Keratinocyte (primary cell): ENCODE data around the gene CRKL. TPM values are rescaled to one million over a fixed set of nuclear protein-coding genes. Genes with fewer than 3 reads are reported as not detected.

Experiments used
- DNase-seq: peaks from one replicate; pipeline ENCODE4 v3.0.0-alpha.2; 2011; ENCODE audit warnings: low read depth, missing footprints, low spot score
- FAIRE-seq: peaks from 2 replicates; lab custom pipeline; 2011; peaks lifted over from hg19 to GRCh38; lab: Jason Lieb, UNC
- H2AFZ ChIP-seq: 2 replicates; pipeline ENCODE4 v1.6.0; 2012; ENCODE audit warnings: low read length, control low read depth, inconsistent platforms; ENCODE audit not compliant: control insufficient read depth
- H3K27ac ChIP-seq: 2 replicates; pipeline ENCODE4 v1.5.1; 2011; ENCODE audit warnings: low read length; ENCODE audit not compliant: control insufficient read depth, insufficient read depth
- H3K27me3 ChIP-seq: 3 replicates; pipeline ENCODE4 v1.6.0; 2011; ENCODE audit warnings: low read length; ENCODE audit not compliant: control insufficient read depth, insufficient read depth; ENCODE audit errors: extremely low read depth
- H3K36me3 ChIP-seq, 2 experiments: 2 replicates in 1 of 2; 3 replicates in 1 of 2; pipeline ENCODE4 v1.5.1; 2011; ENCODE audit warnings: low read length in 2 of 2, mild to moderate bottlenecking in 1 of 2; ENCODE audit not compliant: control insufficient read depth in 2 of 2, insufficient read depth in 2 of 2; ENCODE audit errors: extremely low read depth in 1 of 2
- H3K4me1 ChIP-seq: 3 replicates; pipeline ENCODE4 v1.5.1; 2011; ENCODE audit warnings: low read length; ENCODE audit not compliant: control insufficient read depth, insufficient read depth; ENCODE audit errors: extremely low read depth
- H3K4me2 ChIP-seq: 3 replicates; pipeline ENCODE4 v1.6.0; 2011; ENCODE audit warnings: low read depth, low read length; ENCODE audit not compliant: control insufficient read depth, insufficient read depth; ENCODE audit errors: extremely low read depth
- H3K4me3 ChIP-seq, 3 experiments: fragments of 200-600 bp in 1 of 3; sonication (generic) in 1 of 3; 2 replicates in 2 of 3; 3 replicates in 1 of 3; pipeline ENCODE4 v1.5.1; 2011 to 2016; ENCODE audit warnings: low read length in 3 of 3, mild to moderate bottlenecking in 3 of 3, control low read depth in 2 of 3, inconsistent platforms in 1 of 3, low read depth in 1 of 3, mixed read lengths in 1 of 3, mixed run types in 1 of 3, moderate library complexity in 1 of 3; ENCODE audit not compliant: control insufficient read depth in 2 of 3, insufficient read depth in 2 of 3; ENCODE audit errors: extremely low read depth in 1 of 3
- H3K79me2 ChIP-seq: 2 replicates; pipeline ENCODE4 v1.6.0; 2012; ENCODE audit warnings: low read length; ENCODE audit not compliant: control insufficient read depth, insufficient read depth
- H3K9ac ChIP-seq: 3 replicates; pipeline ENCODE4 v1.6.0; 2011; ENCODE audit warnings: low read length; ENCODE audit not compliant: control insufficient read depth, insufficient read depth; ENCODE audit errors: extremely low read depth
- H3K9me1 ChIP-seq: 3 replicates; pipeline ENCODE4 v1.6.0; 2011; ENCODE audit warnings: low read length; ENCODE audit not compliant: control insufficient read depth, insufficient read depth; ENCODE audit errors: extremely low read depth
- H3K9me3 ChIP-seq: 2 replicates; pipeline ENCODE4 v1.5.1; 2012; ENCODE audit warnings: low read depth, low read length; ENCODE audit not compliant: control insufficient read depth
- H4K20me1 ChIP-seq: 3 replicates; pipeline ENCODE4 v1.6.0; 2011; ENCODE audit warnings: low read length; ENCODE audit not compliant: control insufficient read depth, insufficient read depth; ENCODE audit errors: extremely low read depth
- CTCF ChIP-seq, 3 experiments: IDR thresholded peaks in 1 of 3; conservative IDR thresholded peaks in 1 of 3; optimal IDR thresholded peaks in 1 of 3; 2 replicates in 2 of 3; 3 replicates in 1 of 3; pipeline versions ENCODE3 to v1.5.1; 2011; ENCODE audit warnings: low read length in 3 of 3, mild to moderate bottlenecking in 3 of 3, moderate library complexity in 2 of 3, control low read depth in 1 of 3, inconsistent platforms in 1 of 3; ENCODE audit not compliant: insufficient read depth in 2 of 3; ENCODE audit errors: extremely low read depth in 1 of 3
- EZH2 ChIP-seq: IDR thresholded peaks from one replicate; pipeline ENCODE4 v1.6.1; 2012; ENCODE audit warnings: inconsistent platforms, mild to moderate bottlenecking, low read length, moderate library complexity
- dilution Hi-C: fragments of 300-500 bp; cut with MboI; formaldehyde crosslinking; loops from one replicate; pipeline ENCODE4 v1.7.0; 2020; ENCODE audit warnings: low sequenced_read_pairs; ENCODE audit not compliant: extremely low pct_ligation_motif_present
- polyA plus RNA-seq, 5 experiments: library from polyadenylated mRNA; depleted of rRNA in 3 of 5; stranded (reverse) in 3 of 5; stranded (forward) in 1 of 5; unstranded in 1 of 5; fragments of >200 nt; gene quantifications; 1 replicate in 1 of 5; 2 replicates in 3 of 5; 3 replicates in 1 of 5; pipeline versions ENCODE4 v1.2.1 to v1.2.3, GENCODE V29; 2011 to 2012; ENCODE audit warnings: missing spikeins in 2 of 5, low read depth in 1 of 5, low replicate concordance in 1 of 5

CRKL gene
- polyA plus RNA-seq, 1 donor (not counting 4 experiments of a cell fraction or from before 2014, with no cell fraction given): 32.1 TPM

DNA sequence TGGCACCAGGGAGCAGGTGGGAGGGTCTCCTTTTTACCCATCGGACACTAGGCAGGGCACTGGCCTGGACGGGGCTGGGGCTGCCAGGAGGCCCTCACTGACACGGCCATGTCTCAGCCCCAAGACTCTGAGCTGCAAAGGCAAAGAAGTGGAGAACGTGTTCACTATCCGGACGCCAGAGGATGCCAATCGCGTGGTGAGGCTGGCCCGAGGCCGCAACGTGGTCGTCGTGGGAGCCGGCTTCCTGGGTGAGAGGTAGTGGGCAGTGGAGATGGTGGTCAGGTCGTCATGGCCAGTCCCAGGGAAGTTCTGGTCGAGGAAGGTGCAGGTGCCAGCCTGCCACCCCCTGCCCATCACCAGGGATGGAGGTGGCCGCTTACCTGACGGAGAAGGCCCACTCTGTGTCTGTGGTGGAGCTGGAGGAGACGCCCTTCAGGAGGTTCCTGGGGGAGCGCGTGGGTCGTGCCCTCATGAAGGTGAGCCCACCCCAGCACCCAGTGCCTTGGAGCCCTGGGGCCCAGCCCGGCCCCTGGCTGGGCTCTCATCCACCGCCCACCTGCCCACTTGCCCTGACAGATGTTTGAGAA is 59.2 kb downstream of the CRKL start:
- DNase-seq: no peak
- no peak overlapping the region for H3K4me2 ChIP-seq
- FAIRE-seq: no peak
- no peak overlapping the region for H3K9ac ChIP-seq
- peaks cover 7% of the 10 kb centered on the region for H3K9me3 ChIP-seq
- no peaks in the 10 kb centered on the region for H4K20me1 ChIP-seq
- H3K79me2 ChIP-seq: no peaks in the 10 kb centered on the region
- no peaks in the 10 kb centered on the region for H3K9me1 ChIP-seq
- H2AFZ ChIP-seq: no peak overlapping the region
- no peaks in the 10 kb centered on the region for H3K36me3 ChIP-seq
- H3K4me1 ChIP-seq: peaks cover 19% of the 10 kb centered on the region
- no peak overlapping the region for H3K4me3 ChIP-seq
- TF ChIP-seq CTCF (optimal IDR thresholded peaks at IDR 0.05 in 1 of 3, IDR thresholded peaks at IDR 0.05 in 1 of 3, conservative IDR thresholded peaks at IDR 0.05 in 1 of 3; ENCODE audit: extremely low read depth in 1 of 3, insufficient read depth in 2 of 3, low read length in 3 of 3) (no peak), EZH2 (no peak)
- no peak overlapping the region for H3K27ac ChIP-seq
- dilution Hi-C loops: no loop called here
- no peaks in the 10 kb centered on the region for H3K27me3 ChIP-seq

- no peaks in the 10 kb centered on the region for H4K20me1 ChIP-seq
- H3K9ac ChIP-seq: no peak overlapping the region
- H3K4me3 ChIP-seq: no peak overlapping the region
- FAIRE-seq (no peak), DNase-seq (no peak)
- H3K79me2 ChIP-seq: no peaks in the 10 kb centered on the region
- H3K9me3 ChIP-seq: peaks cover 7% of the 10 kb centered on the region
- no peaks in the 10 kb centered on the region for H3K9me1 ChIP-seq
- dilution Hi-C loops: no loop called here
- no peaks in the 10 kb centered on the region for H3K27me3 ChIP-seq
- H3K36me3 ChIP-seq: no peaks in the 10 kb centered on the region
- no peak overlapping the region for H2AFZ ChIP-seq
- no peak for TF ChIP-seq EZH2
- TF ChIP-seq CTCF (optimal IDR thresholded peaks at IDR 0.05 in 1 of 3, IDR thresholded peaks at IDR 0.05 in 1 of 3, conservative IDR thresholded peaks at IDR 0.05 in 1 of 3; ENCODE audit: extremely low read depth in 1 of 3, insufficient read depth in 2 of 3, low read length in 3 of 3): no peak
- no peak overlapping the region for H3K4me2 ChIP-seq
- peaks cover 22% of the 10 kb centered on the region for H3K4me1 ChIP-seq
- H3K27ac ChIP-seq: no peak overlapping the region
These were observed 59.8 kb downstream of the CRKL start for GRCh38 chr22:20977019-20977418.
